GM23248 (cell line): ENCODE results near the gene PSMD4. TPM values are rescaled to one million over a fixed set of nuclear protein-coding genes. Genes with fewer than 3 reads are reported as not detected.
"Not testable (repeated sequence)": the region's sequence is repeated elsewhere in the genome, so short reads cannot be mapped to it uniquely, and the experiment has no call there.

Source experiments
- DNase-seq: peaks from one replicate; pipeline ENCODE4 v3.0.0-alpha.2; 2015
- H2AFZ ChIP-seq: fragments of 200-600 bp; sonication (generic); 2 replicates; pipeline ENCODE4 v1.6.1; 2016; ENCODE audit warnings: antibody characterized with exemption
- H3F3A ChIP-seq: fragments of 200-600 bp; sonication (generic); 2 replicates; pipeline ENCODE4 v1.6.1; 2016; ENCODE audit warnings: mild to moderate bottlenecking, antibody characterized with exemption, mixed run types; ENCODE audit not compliant: insufficient read depth
- H3K27ac ChIP-seq: fragments of 200-600 bp; sonication (generic); 2 replicates; pipeline ENCODE4 v1.5.1; 2016; ENCODE audit warnings: mild to moderate bottlenecking
- H3K27me3 ChIP-seq: fragments of 200-600 bp; sonication (generic); replicated peaks from 2 replicates; pipeline ENCODE4 v1.6.1; 2016; ENCODE audit warnings: mild to moderate bottlenecking; ENCODE audit not compliant: insufficient read depth
- H3K36me3 ChIP-seq: fragments of 200-600 bp; sonication (generic); 2 replicates; pipeline ENCODE4 v1.6.1; 2016; ENCODE audit warnings: low read depth, mild to moderate bottlenecking
- H3K4me1 ChIP-seq: fragments of 200-600 bp; sonication (generic); 2 replicates; pipeline ENCODE4 v1.6.1; 2016; ENCODE audit warnings: mild to moderate bottlenecking; ENCODE audit not compliant: insufficient read depth
- H3K4me2 ChIP-seq: fragments of 200-600 bp; sonication (generic); one replicate; pipeline ENCODE4 v1.6.1; 2016; ENCODE audit warnings: mild to moderate bottlenecking; ENCODE audit not compliant: unreplicated experiment
- H3K4me3 ChIP-seq: fragments of 200-600 bp; sonication (generic); 2 replicates; pipeline ENCODE4 v1.5.1; 2016; ENCODE audit warnings: mild to moderate bottlenecking
- H3K79me2 ChIP-seq: fragments of 200-600 bp; sonication (generic); 2 replicates; pipeline ENCODE4 v1.6.1; 2016; ENCODE audit warnings: mild to moderate bottlenecking; ENCODE audit not compliant: insufficient read depth
- H3K9ac ChIP-seq: fragments of 200-600 bp; sonication (generic); 2 replicates; pipeline ENCODE4 v1.6.1; 2016; ENCODE audit warnings: mild to moderate bottlenecking
- H3K9me2 ChIP-seq: fragments of 200-600 bp; sonication (generic); 2 replicates; pipeline ENCODE4 v1.6.1; 2016; ENCODE audit warnings: mixed run types, mild to moderate bottlenecking, moderate library complexity; ENCODE audit not compliant: insufficient read depth
- H3K9me3 ChIP-seq: fragments of 200-600 bp; sonication (generic); one replicate; pipeline ENCODE4 v1.6.1; 2017; ENCODE audit warnings: low read depth
- H4K20me1 ChIP-seq: fragments of 200-600 bp; sonication (generic); 2 replicates; pipeline ENCODE4 v1.6.0; 2016; ENCODE audit not compliant: insufficient read depth
- EZH2 ChIP-seq: fragments of 200-600 bp; sonication (generic); IDR thresholded peaks from 2 replicates; pipeline ENCODE4 v1.6.1; 2018; ENCODE audit warnings: antibody characterized with exemption, mild to moderate bottlenecking; ENCODE audit not compliant: insufficient read depth, poor library complexity, severe bottlenecking
- EZH2phosphoT487 ChIP-seq: fragments of 200-600 bp; sonication (generic); IDR thresholded peaks from 2 replicates; pipeline ENCODE4 v1.6.1; 2018; ENCODE audit warnings: antibody characterized with exemption, moderate library complexity, mild to moderate bottlenecking, low read depth; ENCODE audit not compliant: insufficient read depth
- WGBS, 2 experiments: methylation state at CpG; one replicate each; pipeline ENCODE4 v1.1.6; 2015 to 2017; ENCODE audit warnings: low lambda C conversion rate in 2 of 2, low coverage in 1 of 2; ENCODE audit errors: missing lambda C conversion rate in 2 of 2; 5-methylcytosine and 5-hydroxymethylcytosine counted together
- in situ Hi-C: fragments of 300-500 bp; cut with MboI; formaldehyde crosslinking; loops from 2 replicates; pipeline ENCODE4 v1.15.0; 2020
- polyA plus RNA-seq: library from polyadenylated mRNA; unstranded; fragments of >200 nt; fragmentation: Nextera tagmentation; extraction: Ambion mirVana; gene quantifications from 2 replicates; pipeline ENCODE4 v1.2.1, GENCODE V29; 2016
- total RNA-seq: library from RNA; depleted of rRNA; stranded (reverse); fragments of >200 nt; shearing (Covaris generic); gene quantifications from 2 replicates; pipeline ENCODE4 v1.2.3, GENCODE V29; 2014

Gene PSMD4
- total and polyA plus RNA-seq, 2 experiments from 2014 or later: 130 to 166 TPM

DNA sequence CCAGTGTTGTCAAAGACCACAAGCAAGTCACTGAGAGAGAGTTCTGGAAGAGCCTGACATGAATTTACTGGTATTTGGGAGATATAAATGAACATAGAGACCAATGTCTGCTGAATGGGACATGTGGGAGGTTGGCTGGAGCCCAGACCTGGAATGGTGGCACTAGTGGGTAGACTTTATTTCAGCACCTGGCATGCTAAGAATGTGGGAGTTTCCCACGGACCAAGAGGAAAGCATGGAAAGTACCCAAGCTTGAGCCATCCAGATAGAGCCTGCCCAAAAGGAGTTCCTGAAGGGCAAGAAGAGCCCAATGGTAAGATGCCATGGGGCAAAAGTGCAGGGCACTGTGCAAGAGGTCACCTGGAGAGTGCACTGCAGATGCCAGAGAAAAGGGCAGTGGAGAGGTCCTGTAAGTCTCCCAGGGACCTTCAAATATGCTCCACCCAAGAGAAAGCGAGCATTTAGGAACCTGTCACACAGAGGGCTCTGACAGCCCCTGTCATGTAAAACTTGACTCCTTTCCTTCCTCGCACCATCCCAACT, 19.5 kb downstream of the PSMD4 start:
- no peak overlapping the region for H3K27ac ChIP-seq
- H3K9ac ChIP-seq: no peak overlapping the region
- H3K4me2 ChIP-seq: no peak overlapping the region
- no peaks in the 10 kb centered on the region for H3K27me3 ChIP-seq
- TF ChIP-seq EZH2phosphoT487: no peak
- no peak for TF ChIP-seq EZH2
- no peaks in the 10 kb centered on the region for H3K79me2 ChIP-seq
- H3K9me3 ChIP-seq: no peaks in the 10 kb centered on the region
- no peaks in the 10 kb centered on the region for H4K20me1 ChIP-seq
- H3K4me3 ChIP-seq: no peak overlapping the region
- WGBS, 2 experiments: 81 to 82% methylated on average over 3 of the region's 3 CpGs
- no peak overlapping the region for H2AFZ ChIP-seq
- no peak for DNase-seq
- H3K4me1 ChIP-seq: 0 out of 2 replicates have a peak, but pooled peaks cover 6% of the 10 kb centered on the region
- H3K9me2 ChIP-seq: no peaks in the 10 kb centered on the region
- in situ Hi-C loops: no loop called here
- peaks cover 6% of the 10 kb centered on the region; the same call in 1 of the 2 replicates for H3F3A ChIP-seq
- H3K36me3 ChIP-seq: no peaks in the 10 kb centered on the region; the same call in 1 of the 2 replicates

DNA sequence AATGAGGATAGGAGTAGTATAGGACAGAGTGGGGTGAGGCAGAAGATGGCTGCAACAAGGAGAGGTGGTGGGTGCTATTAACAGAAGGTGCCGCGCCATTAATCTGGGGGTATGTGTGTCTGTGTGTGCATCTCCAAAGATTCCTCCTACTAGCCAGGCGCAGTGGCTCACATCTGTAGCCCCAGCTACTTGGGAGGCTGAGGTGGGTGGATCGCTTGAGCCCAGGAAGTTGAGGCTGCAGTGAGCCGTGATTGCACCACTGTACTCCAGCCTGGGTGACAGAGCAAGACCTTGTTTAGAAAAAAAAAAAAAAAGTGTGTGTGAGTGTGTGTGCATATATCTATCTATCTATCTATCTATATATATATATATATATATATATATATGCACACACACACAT, 20.8 kb downstream of the PSMD4 start:
- H3K79me2 ChIP-seq, DNase-seq, H3K27ac ChIP-seq, H3K9ac ChIP-seq, H3K9me3 ChIP-seq, in situ Hi-C loops, H3K4me1 ChIP-seq, H3F3A ChIP-seq, H3K36me3 ChIP-seq, H3K27me3 ChIP-seq, H3K9me2 ChIP-seq, H4K20me1 ChIP-seq, H2AFZ ChIP-seq, H3K4me3 ChIP-seq, H3K4me2 ChIP-seq: not testable (repeated sequence)
- WGBS, 2 experiments: 83 to 90% methylated on average over 5 of the region's 5 CpGs

- WGBS, 2 experiments: 71 to 81% methylated on average over 2 of the region's 2 CpGs
- Histone ChIP-seq H3K9ac (no peak overlapping the region), H3F3A (no peaks in the 10 kb centered on the region; the same call in 1 of the 2 replicates), H3K27ac (no peak overlapping the region), H4K20me1 (no peaks in the 10 kb centered on the region), H3K36me3 (no peaks in the 10 kb centered on the region; the same call in 1 of the 2 replicates), H3K4me1 (no peaks in the 10 kb centered on the region), H3K27me3 (no peaks in the 10 kb centered on the region), H3K79me2 (no peaks in the 10 kb centered on the region), H3K4me3 (no peak overlapping the region), H2AFZ (no peak overlapping the region), H3K4me2 (no peak overlapping the region), H3K9me3 (no peaks in the 10 kb centered on the region), H3K9me2 (no peaks in the 10 kb centered on the region)
- in situ Hi-C loops: no loop called here
- DNase-seq: no peak
- TF ChIP-seq EZH2 (no peak), EZH2phosphoT487 (no peak)
These were observed 22.7 kb downstream of the PSMD4 start for GRCh38 chr1:151277249-151277648.

GRCh38 chr1:151281225-151281968, 26.9 kb downstream of the PSMD4 start:
- Histone ChIP-seq H3K4me3 (peak overlapping the region; percentile 87), H3K79me2 (peaks cover 28% of the 10 kb centered on the region), H3F3A (peaks cover 5% of the 10 kb centered on the region; the same call in 1 of the 2 replicates), H3K4me1 (peaks cover 4% of the 10 kb centered on the region), H4K20me1 (no peaks in the 10 kb centered on the region), H3K4me2 (peak overlapping the region; percentile 84), H3K27ac (peak overlapping the region; percentile 99), H3K36me3 (no peaks in the 10 kb centered on the region), H3K9me3 (no peaks in the 10 kb centered on the region), H3K9me2 (no peaks in the 10 kb centered on the region), H3K27me3 (no peaks in the 10 kb centered on the region), H2AFZ (peak overlapping the region; percentile 88), H3K9ac (peak overlapping the region; percentile 93)
- WGBS, 2 experiments: 1% methylated on average over 43 to 48 of the region's 48 CpGs
- DNase-seq: peak; percentile 95
- in situ Hi-C loops: no loop called here
- TF ChIP-seq EZH2phosphoT487: no peak
- TF ChIP-seq EZH2: no peak
